Measurements from ENCODE around the gene SHISA9.

Gene SHISA9

GRCh38 chr16:13081825-13082331, 180.5 kb downstream of the SHISA9 start:
- DNase-seq = no peak

GRCh38 chr16:13083681-13084080, 182.3 kb downstream of the SHISA9 start:
- no peak for DNase-seq

- no peak for DNase-seq
Measured at GRCh38 chr16:13084331-13084730, 182.9 kb downstream of the SHISA9 start.

- no peak for DNase-seq
Measured at GRCh38 chr16:13093661-13094060, 192.3 kb downstream of the SHISA9 start.

- no peak for DNase-seq
Measured at GRCh38 chr16:13095061-13095460, 193.7 kb downstream of the SHISA9 start.

- no peak for DNase-seq
Measured at GRCh38 chr16:13098536-13098935, 197.1 kb downstream of the SHISA9 start.

GRCh38 chr16:13099822-13100221, 198.4 kb downstream of the SHISA9 start:
- DNase-seq = no peak

- DNase-seq = no peak
Measured at GRCh38 chr16:13100970-13101369, 199.6 kb downstream of the SHISA9 start.

- no peak for DNase-seq
Measured at GRCh38 chr16:13101828-13102227, 200.4 kb downstream of the SHISA9 start.

GRCh38 chr16:13102401-13102800, 201.0 kb downstream of the SHISA9 start:
- DNase-seq = no peak

GRCh38 chr16:13103831-13104530, 202.6 kb downstream of the SHISA9 start:
- no peak for DNase-seq

GRCh38 chr16:13104772-13105171, 203.4 kb downstream of the SHISA9 start:
- no peak for DNase-seq

- no peak for DNase-seq
Measured at GRCh38 chr16:13105427-13105826, 204.0 kb downstream of the SHISA9 start.

- no peak for DNase-seq
Measured at GRCh38 chr16:13106464-13106863, 205.1 kb downstream of the SHISA9 start.

GRCh38 chr16:13108126-13108525, 206.7 kb downstream of the SHISA9 start:
- DNase-seq = no peak

- DNase-seq = no peak
Measured at GRCh38 chr16:13109171-13109570, 207.8 kb downstream of the SHISA9 start.

GRCh38 chr16:13110124-13110796, 208.9 kb downstream of the SHISA9 start:
- no peak for DNase-seq

- no peak for DNase-seq
Measured at GRCh38 chr16:13111747-13112146, 210.3 kb downstream of the SHISA9 start.

- no peak for DNase-seq
Measured at GRCh38 chr16:13113741-13114140, 212.3 kb downstream of the SHISA9 start.

GRCh38 chr16:13118091-13118490, 216.7 kb downstream of the SHISA9 start:
- DNase-seq = no peak

- DNase-seq = no peak
Measured at GRCh38 chr16:13120091-13120490, 218.7 kb downstream of the SHISA9 start.

GRCh38 chr16:13120557-13120956, 219.2 kb downstream of the SHISA9 start:
- DNase-seq = no peak

- no peak for DNase-seq
Measured at GRCh38 chr16:13123991-13124390, 222.6 kb downstream of the SHISA9 start.

GRCh38 chr16:13127144-13127543, 225.7 kb downstream of the SHISA9 start:
- no peak for DNase-seq

GRCh38 chr16:13130586-13130985, 229.2 kb downstream of the SHISA9 start:
- no peak for DNase-seq
